AG04449 (cell line): ENCODE measurements around the gene CASP9.
"Not testable (repeated sequence)": the region's sequence is repeated elsewhere in the genome, so short reads cannot be mapped to it uniquely, and the experiment has no call there.

Source experiments
- CTCF ChIA-PET: fragments of 350-600 bp; formaldehyde crosslinking; extraction: SDS; loops from one replicate; lab custom pipeline; 2021; ENCODE audit warnings: antibody characterized with exemption; lab: Yijun Ruan, JAX
- POLR2A ChIA-PET: fragments of 400-600, 350-600 bp; formaldehyde crosslinking; extraction: SDS; loops from one replicate; lab custom pipeline; 2020; ENCODE audit warnings: antibody characterized with exemption, inconsistent platforms; lab: Yijun Ruan, JAX
- DNase-seq: peaks from one replicate; pipeline ENCODE4 v3.0.0-alpha.2; 2010; ENCODE audit warnings: low read depth, low spot score
- H3K4me3 ChIP-seq: 2 replicates; pipeline ENCODE4 v1.5.1; 2011; ENCODE audit warnings: low read depth, mild to moderate bottlenecking, control low read depth, low read length
- TF ChIP-seq, protein P1 (sequence below): IDR thresholded peaks from one replicate; pipeline ENCODE4 v1.5.1; 2011; ENCODE audit warnings: mild to moderate bottlenecking, moderate library complexity, low read length, control low read depth, inconsistent platforms; ENCODE audit not compliant: insufficient read depth; ENCODE audit errors: missing control alignments

CASP9 gene

DNA sequence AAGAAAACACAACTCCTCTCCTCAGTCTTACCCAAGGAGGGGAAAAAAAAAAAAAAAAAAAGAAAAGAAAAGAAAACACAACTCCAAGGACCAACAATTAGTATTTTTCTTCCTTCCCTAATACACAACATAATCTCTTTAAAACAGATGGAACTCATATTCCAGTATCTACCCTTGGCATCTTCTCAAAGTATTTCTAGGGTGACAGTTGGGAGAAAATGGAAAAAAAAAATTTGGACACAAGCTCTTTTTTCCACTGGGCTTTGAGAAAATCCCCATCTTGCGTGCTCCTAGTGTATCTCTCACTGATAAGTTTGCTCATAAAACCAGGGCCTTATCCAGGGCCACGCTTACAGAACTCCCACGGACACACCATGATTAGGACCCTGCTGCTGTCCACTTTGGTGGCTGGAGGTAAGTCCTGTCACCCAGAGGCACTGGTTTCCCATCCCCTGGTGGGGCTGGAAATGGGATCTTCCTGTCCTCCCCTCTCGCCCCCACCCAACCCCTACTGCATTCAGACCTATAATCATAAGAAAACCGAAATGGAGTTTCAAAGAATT is 48.2 kb downstream of the CASP9 start, which contains the start of gene CELA2B:
CELA2B (plus strand) TSS at position 353 of the 563 bp plus-strand sequence; CDS start at position 375, 22 bp downstream.
- no peak within 1 kb of the TSS for H3K4me3 ChIP-seq
- ChIA-PET CTCF (no interaction called here), POLR2A (no interaction called here)
- TF ChIP-seq, protein P1, sequence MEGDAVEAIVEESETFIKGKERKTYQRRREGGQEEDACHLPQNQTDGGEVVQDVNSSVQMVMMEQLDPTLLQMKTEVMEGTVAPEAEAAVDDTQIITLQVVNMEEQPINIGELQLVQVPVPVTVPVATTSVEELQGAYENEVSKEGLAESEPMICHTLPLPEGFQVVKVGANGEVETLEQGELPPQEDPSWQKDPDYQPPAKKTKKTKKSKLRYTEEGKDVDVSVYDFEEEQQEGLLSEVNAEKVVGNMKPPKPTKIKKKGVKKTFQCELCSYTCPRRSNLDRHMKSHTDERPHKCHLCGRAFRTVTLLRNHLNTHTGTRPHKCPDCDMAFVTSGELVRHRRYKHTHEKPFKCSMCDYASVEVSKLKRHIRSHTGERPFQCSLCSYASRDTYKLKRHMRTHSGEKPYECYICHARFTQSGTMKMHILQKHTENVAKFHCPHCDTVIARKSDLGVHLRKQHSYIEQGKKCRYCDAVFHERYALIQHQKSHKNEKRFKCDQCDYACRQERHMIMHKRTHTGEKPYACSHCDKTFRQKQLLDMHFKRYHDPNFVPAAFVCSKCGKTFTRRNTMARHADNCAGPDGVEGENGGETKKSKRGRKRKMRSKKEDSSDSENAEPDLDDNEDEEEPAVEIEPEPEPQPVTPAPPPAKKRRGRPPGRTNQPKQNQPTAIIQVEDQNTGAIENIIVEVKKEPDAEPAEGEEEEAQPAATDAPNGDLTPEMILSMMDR, result no peak
- DNase-seq, result no peak

DNA sequence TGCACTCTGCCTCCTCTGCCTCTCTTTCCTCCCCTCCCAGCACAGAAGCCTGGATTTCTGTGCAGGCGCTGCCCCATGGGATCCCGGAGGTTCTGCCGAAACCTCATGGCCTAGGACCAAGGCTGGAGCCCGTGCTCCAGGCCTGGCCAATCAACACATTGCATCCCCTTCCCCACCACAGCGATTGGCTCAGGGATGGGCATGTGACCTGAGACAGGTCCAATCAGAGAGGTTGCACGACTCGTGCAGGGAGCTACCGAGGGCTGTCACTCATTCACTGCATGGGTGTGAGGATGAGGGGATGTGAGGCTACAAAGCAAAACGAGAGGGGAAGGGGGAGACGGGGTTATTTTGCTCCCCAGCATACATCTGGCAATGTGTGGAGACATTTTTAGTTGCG is 51.4 kb downstream of the CASP9 start:
- no peak for DNase-seq
- POLR2A ChIA-PET, result no interaction called here
- no peak overlapping the region for H3K4me3 ChIP-seq
- CTCF ChIA-PET, result no interaction called here
- TF ChIP-seq, protein P1, result no peak

DNA sequence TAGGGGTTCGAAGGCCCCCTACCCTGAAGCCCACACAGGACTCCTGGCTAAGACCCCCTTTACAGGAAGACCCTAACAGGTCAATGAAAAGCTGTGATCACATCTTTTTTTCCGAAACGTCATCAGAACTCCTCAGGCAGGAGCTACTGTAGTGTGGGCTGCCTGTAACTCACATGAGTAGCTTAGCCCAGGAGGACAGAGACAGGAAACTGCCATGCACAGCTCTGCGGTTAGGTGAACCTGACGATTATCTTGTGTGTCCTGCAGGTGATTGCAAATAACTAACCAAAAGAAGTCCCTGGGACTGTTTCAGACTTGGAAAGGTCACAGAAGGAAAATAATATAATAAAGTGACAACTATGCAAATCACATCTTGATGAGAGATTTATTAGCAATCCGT is 52.3 kb downstream of the CASP9 start:
- CTCF ChIA-PET, result interaction anchor here (1.1 kb wide), 1 partner anchor 28 kb away, joined by 4 read pairs; no protein-coding TSS in a partner anchor
- DNase-seq, H3K4me3 ChIP-seq, POLR2A ChIA-PET: not testable (repeated sequence)

DNA sequence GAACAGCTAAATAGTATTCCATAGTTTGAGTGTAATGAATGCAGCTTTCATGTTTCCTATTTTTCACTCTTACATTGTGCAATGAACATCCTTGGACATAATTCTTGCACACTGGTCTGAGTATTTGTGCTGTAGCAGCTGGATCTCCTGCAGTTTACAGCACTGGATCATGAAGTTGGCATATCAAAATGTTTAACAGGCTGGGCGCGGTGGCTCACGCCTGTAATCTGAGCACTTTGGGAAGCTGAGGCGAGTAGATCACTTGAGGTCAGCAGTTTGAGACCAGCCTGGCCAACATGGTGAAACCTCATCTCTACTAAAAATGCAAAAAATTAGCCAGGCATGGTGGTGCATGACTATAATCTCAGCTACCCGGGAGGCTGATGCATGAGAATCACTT is 52.9 kb downstream of the CASP9 start:
- CTCF ChIA-PET, result interaction anchor here (1.1 kb wide), 1 partner anchor 29 kb away, joined by 4 read pairs; no protein-coding TSS in a partner anchor
- DNase-seq, POLR2A ChIA-PET, H3K4me3 ChIP-seq: not testable (repeated sequence)

DNA sequence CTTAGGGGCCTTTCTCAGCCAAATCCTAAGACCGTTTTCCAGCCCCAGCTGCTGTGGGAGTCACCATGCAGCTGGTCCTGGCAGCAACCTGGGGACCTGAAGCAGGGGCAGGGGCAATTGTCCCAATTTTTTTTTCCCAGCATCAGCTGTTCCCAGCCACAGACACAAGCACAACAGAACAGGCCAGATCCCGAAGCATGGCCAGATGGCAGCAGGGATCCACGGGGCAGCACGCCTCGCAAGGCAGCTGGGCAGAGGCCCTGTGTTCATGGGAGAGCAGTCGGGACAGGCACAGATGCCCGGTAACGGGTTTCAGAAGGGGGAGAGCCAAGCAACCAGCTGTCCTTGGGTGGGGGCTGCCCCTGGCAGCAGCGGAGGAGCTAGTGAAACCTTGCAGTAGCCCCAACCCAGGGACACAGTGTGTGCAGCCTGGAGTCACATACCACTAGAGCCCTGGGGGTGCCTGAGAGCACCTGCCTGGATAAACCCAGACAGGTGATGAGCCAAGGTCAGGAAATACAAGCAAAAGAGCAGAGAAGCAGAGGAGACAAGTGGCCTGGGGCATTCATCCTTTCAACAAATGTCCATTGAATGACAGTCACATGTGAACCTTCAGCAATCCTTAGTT is 54.1 kb downstream of the CASP9 start:
- POLR2A ChIA-PET, result interaction anchor here (0.6 kb wide), 1 partner anchor 33 kb away, joined by 3 read pairs; no protein-coding TSS in a partner anchor
- H3K4me3 ChIP-seq, CTCF ChIA-PET, DNase-seq: not testable (repeated sequence)

DNA sequence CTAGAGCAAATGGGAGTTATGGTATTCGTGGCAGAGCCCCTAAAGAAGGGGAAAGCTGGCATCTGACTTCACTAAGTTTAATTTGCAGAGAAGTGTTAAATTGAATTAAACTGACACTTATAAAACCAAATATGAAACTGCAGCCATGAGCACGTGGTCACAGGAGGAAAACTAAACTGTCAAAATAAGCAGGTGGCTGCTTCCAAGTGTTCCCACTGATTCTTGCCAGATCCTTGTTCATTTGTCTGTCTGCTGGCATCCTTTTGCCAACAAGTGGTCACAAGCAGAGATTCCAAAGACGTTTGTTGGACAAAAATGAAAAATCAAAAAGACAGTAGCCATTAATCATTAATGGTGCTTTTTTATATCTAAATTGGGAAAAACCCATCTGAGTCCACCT is 54.7 kb downstream of the CASP9 start:
- H3K4me3 ChIP-seq, result no peak overlapping the region
- ChIA-PET CTCF (interaction anchor here (0.7 kb wide), 1 partner anchor 26 kb away, joined by 3 read pairs; no protein-coding TSS in a partner anchor), POLR2A (no interaction called here)
- no peak for DNase-seq
- TF ChIP-seq, protein P1, result no peak

DNA sequence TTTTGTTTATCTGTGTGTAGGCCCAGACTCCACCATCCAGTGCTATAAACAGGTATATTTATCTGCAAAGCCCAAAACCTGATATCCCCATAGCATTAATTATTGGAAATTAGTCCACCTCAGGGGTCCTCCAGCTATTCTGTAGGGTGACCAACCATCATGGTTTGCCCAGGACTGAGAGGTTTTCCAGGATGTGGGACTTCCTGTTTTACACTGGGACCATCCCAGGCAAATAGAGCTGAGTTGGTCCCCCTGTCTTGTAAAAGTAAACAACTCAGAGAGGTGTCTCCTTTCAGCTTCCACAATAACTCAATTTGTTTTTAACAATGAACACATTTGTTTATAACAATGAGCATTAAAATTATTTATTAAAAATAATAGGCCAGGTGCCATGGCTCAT is 55.9 kb downstream of the CASP9 start:
- POLR2A ChIA-PET, result no interaction called here
- TF ChIP-seq, protein P1, result no peak
- DNase-seq, result no peak
- H3K4me3 ChIP-seq, result no peak overlapping the region
- CTCF ChIA-PET, result no interaction called here

DNA sequence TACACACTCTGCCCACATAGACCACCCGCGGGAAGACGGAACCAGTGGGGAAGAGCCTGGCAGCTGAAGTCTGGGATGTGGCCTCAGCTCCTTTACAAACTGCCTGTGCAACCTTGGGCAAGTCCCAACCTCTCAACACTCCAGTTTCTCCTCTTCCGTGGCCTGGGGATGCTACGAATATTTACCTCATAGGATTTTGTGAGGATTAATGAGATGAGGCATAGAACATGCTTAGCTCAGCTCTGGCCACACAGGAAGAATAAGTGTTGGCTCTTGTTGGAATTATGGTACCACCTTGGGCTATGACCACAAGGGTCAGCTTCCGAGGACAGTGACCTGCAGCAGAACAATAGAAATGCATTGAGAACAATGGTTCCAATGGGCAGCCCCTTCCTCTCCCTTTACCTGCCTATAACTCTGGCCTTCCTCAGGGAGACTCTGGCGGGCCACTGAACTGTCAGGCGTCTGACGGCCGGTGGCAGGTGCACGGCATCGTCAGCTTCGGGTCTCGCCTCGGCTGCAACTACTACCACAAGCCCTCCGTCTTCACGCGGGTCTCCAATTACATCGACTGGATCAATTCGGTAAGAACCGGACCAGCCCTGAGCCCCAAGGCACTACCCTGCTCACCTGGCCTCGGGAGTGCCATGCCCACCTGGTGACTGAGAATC is 56.9 kb downstream of the CASP9 start:
- H3K4me3 ChIP-seq, CTCF ChIA-PET, POLR2A ChIA-PET, DNase-seq: not testable (repeated sequence)
